Cerebellar cortex (tissue), 1 donor: ENCODE measurements around the gene BNIP1.

Source experiments
- DNase-seq: peaks from one replicate; pipeline ENCODE4 v3.0.0-alpha.2; 2015; ENCODE audit warnings: low spot score

Gene BNIP1

DNA sequence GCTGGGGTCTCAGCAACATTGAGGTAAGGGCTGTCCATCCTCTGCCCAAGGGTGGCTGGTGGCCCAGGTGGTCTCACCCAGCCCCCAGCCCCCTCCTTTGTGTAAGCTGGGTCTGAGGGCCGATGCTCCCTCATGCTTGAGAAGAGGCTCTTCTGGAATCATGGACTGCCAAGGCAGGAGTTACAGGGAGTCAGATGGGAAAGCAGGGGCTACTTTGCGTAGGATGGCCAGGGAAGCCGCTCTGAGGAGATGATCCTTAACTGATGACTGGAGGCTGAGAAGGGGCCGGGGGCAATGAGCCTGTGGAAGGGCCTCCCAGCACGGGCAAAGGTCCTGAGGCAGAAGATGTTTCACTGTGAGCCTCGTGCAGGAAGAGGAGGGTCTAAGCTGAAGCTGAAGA is 67.0 kb downstream of the BNIP1 start:
- DNase-seq: no peak

- DNase-seq: no peak
These were observed 69.1 kb downstream of the BNIP1 start for GRCh38 chr5:173213236-173213933.
